Inflammatory macrophage (primary cell): Measurements from ENCODE around the gene PAX6.
"Not testable (repeated sequence)": the region's sequence is repeated elsewhere in the genome, so short reads cannot be mapped to it uniquely, and the experiment has no call there.

Experiments used
- DNase-seq, 2 donors: peaks; one replicate each; pipeline ENCODE4 v3.0.0-alpha.2; 2020 to 2022

The PAX6 gene

DNA sequence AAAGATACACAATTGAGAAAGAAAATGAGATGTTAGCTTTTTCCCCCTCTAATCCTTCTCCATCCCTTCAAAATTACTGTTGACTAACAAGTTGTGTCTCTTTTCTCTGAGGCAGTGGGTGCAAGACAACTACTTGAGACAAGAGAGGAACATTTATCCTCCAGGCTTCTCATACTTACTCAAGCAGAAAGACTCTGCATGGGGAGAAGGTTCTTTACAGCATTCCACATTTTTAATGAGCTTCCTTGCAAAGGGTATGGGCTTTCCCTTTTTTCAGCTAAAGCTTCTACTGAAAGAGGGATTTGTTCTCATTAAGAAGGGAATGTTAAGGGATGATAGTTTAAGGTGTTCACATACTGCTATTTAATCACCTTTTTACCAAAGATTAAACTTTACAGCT lies 47.8 kb downstream of the PAX6 start:
- no peak for DNase-seq

- no peak for DNase-seq
These were observed 49.5 kb downstream of the PAX6 start for GRCh38 chr11:31761636-31762035.

GRCh38 chr11:31757260-31757835 lies 53.8 kb downstream of the PAX6 start:
- no peak for DNase-seq

DNA sequence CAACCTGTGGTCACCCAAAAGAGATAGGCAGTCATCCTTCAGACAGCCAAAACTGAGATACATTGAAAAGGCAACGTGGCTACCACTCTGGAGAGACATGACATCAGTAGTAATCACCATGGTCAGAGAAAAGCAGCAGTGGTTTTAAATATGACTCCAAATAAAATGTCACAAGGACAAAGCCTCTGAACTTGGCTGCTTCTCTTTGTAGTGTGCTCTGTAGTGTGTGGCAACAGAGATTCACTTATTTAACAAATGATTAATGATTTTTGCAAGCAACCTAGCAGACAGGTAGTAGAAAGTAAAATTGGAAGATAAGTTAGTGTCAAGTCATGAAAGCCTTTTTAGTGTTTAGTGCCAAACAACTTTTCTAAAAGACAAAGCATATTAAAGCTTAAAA lies 63.5 kb downstream of the PAX6 start:
- no peak for DNase-seq

DNA sequence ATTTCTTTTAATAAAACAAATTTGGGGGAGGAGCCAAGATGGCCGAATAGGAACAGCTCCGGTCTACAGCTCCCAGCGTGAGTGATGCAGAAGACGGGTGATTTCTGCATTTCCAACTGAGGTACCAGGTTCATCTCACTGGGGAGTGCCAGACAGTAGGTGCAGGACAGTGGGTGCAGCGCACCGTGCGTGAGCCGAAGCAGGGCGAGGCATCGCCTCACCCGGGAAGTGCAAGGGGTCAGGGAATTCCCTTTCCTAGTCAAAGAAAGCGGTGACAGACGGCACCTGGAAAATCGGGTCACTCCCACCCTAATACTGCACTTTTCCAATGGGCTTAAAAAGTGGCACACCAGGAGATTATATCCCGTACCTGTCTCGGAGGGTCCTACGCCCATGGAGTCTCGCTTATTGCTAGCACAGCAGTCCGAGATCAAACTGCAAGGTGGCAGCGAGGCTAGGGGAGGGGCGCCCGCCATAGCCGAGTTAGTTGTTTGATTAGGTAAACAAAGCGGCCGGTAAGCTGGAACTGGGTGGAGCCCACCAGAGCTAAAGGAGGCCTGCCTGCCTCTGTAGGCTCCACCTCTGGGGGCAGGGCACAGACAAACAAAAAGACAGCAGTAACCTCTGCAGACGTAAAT lies 70.3 kb downstream of the PAX6 start:
- not testable (repeated sequence) for DNase-seq

DNA sequence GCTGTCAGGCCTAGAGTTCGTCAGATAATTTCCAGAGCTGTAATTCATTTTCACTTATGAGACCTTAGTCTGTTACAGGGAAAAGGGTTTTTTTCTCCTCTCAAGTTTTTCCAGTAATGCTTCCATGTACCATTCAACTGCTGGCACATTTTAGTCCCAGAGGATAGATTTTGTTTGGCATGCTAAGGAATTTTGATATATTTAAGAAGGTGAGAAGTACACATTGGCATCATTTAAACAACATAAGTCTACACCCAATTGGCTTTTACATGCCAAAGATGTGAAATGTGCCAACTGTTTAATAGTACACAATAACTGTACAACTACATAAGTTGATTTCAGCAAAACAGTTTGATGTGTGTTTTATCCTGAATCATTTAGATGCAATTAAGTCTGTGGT lies 71.0 kb downstream of the PAX6 start:
- no peak for DNase-seq
